ENCODE measurements around the gene CALCR.
A peak's percentile ranks its signal among the peaks of the same experiment; 100 is the strongest.

DNA sequence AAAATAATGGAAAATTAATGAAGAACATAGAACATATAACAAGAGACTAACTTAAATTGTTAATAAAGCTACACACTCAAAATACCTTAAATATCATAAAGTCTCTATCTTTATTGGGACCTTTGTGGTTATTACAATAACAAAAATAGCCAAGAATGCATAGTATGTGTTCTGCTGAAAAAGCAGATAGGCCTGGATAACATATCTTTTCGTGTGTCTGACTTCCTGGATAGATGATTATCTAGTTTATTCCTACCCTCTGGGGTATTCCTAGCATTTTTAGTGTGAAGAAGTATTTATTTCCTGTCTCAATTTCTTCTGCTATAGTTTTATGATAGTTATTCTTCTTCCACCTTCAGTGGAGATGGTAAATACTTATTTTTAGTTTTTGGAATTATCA is 36.5 kb downstream of the CALCR start:
- TF ChIP-seq GATA2 (IDR thresholded peaks at IDR 0.05; ENCODE audit: low read depth, low read length) (no peak), GATA3 (IDR thresholded peaks at IDR 0.05; ENCODE audit: low read depth, low read length) (0 out of 2 replicates have a peak, but pooled peaks have one; percentile 27)
